Bronchial epithelial cell (primary cell): Measurements from ENCODE around the gene GFAP. TPM values are rescaled to one million over a fixed set of nuclear protein-coding genes. Genes with fewer than 3 reads are reported as not detected.

Source experiments
- DNase-seq: peaks from one replicate; pipeline ENCODE4 v3.0.0-alpha.2; 2010; ENCODE audit warnings: low read depth
- FAIRE-seq: peaks from 2 replicates; lab custom pipeline; 2011; peaks lifted over from hg19 to GRCh38; lab: Jason Lieb, UNC
- H3K27me3 ChIP-seq: 2 replicates; pipeline ENCODE4 v1.5.1; 2011; ENCODE audit warnings: low read length; ENCODE audit not compliant: control insufficient read depth, insufficient read depth
- H3K36me3 ChIP-seq: 2 replicates; pipeline ENCODE4 v1.5.1; 2011; ENCODE audit warnings: low read length; ENCODE audit not compliant: control insufficient read depth, insufficient read depth
- H3K4me3 ChIP-seq: 2 replicates; pipeline ENCODE4 v1.5.1; 2011; ENCODE audit warnings: mild to moderate bottlenecking, low read depth, low read length, control low read depth
- CTCF ChIP-seq: IDR thresholded peaks from 2 replicates; pipeline ENCODE4 v1.5.1; 2011; ENCODE audit warnings: mild to moderate bottlenecking, moderate library complexity, low read length, control low read depth, inconsistent platforms; ENCODE audit not compliant: insufficient read depth, severe bottlenecking
- total RNA-seq: library from RNA; depleted of rRNA; stranded (reverse); fragments of >200 nt; gene quantifications from 2 replicates; pipeline ENCODE4 v1.2.1, GENCODE V29; 2014

The GFAP gene
- total RNA-seq, 1 donor from 2014 or later: not detected

DNA sequence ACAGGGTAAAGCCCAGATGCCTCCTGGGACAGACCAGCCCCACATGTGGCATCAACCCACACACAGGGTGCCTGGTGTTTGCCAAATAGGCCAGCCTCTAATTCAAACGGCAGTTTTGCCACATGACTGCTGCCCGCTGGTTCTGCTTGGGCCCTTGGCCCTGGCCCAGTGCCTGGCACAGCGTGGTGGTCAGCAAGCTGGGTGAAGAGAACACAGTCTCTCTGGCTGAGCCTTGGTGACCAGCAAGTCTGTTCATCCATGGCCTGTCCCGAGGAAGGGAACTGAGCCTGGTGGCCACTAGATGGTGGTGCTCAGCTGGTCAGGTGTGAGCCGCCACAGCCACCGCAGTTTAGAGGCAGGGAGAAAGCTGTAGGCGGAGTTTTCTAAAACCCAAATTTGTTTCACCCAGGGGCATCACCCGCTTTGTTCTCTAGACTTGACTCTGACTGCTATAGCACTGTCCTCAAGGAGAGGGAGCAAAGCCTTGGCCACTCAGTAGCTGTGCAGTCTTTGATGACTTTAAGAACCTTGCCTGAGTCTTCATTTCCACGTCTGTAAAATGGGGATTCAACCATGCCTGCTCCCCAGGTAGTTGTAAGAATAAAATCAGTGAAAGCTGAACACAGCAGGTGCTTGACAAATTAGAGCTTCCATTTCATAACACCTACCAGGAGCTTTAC is 4.7 kb upstream of the GFAP start:
- FAIRE-seq: peak; percentile 66
- Histone ChIP-seq H3K36me3 (no peaks in the 10 kb centered on the region), H3K4me3 (no peak overlapping the region), H3K27me3 (no peaks in the 10 kb centered on the region)
- peak; percentile 90 for TF ChIP-seq CTCF
- DNase-seq: peak; percentile 70

- no peak for TF ChIP-seq CTCF
- DNase-seq (no peak), FAIRE-seq (no peak)
- Histone ChIP-seq H3K4me3 (no peak overlapping the region), H3K36me3 (no peaks in the 10 kb centered on the region), H3K27me3 (no peaks in the 10 kb centered on the region)
Observed at GRCh38 chr17:44919411-44919810, 4.1 kb upstream of the GFAP start.

DNA sequence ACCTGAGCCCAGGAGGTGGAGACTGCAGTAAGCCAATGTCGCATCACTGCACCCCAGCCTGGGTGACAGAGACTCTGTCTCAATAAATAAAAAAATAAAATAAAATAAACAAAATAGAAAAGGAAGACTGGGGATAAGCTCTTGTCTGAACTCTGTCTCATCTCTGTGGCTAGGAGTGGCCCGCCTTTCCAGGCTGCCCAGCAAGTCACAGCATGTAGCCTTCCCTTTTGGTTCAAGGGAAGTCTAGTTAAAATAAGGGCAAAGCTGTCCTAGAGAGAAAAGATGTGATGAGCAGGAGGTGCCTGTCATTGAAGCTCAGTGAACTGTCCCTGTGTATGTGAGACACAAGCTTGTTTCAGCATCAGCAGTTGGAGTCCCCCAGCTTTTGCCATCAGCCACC is 2.7 kb upstream of the GFAP start:
- TF ChIP-seq CTCF: no peak
- Histone ChIP-seq H3K4me3 (no peak overlapping the region), H3K36me3 (no peaks in the 10 kb centered on the region), H3K27me3 (no peaks in the 10 kb centered on the region)
- DNase-seq: peak; percentile 73
- peak; percentile 7 for FAIRE-seq

GRCh38 chr17:44917456-44917855 is 2.2 kb upstream of the GFAP start:
- TF ChIP-seq CTCF: no peak
- Histone ChIP-seq H3K36me3 (no peaks in the 10 kb centered on the region), H3K27me3 (no peaks in the 10 kb centered on the region), H3K4me3 (no peak overlapping the region)
- no peak for FAIRE-seq
- no peak for DNase-seq

DNA sequence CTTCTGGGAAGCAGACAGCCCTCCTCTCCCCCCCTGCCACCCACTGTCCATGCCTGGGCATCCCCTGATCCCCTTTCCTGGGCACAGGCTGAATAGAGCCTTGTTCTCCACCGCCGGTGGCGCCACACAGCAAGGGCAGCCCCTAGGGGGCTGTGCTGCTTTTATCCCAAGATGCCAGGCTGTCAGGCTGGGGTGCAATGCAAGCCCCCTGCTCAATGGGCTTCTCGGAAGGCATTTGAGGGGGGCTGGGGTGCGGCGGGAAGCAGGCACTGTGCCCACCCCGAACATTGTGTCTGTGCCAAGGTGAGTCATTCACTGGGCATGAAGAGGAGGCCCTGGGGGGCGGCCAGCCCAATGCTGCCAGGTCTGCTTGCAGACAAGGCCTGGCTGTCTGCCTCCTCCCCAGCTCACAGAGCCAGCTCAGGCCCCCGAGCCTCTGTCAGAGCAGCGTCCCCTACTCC is 1.5 kb upstream of the GFAP start:
- no peak for FAIRE-seq
- Histone ChIP-seq H3K4me3 (no peak overlapping the region), H3K27me3 (no peaks in the 10 kb centered on the region), H3K36me3 (no peaks in the 10 kb centered on the region)
- peak; percentile 33 for DNase-seq
- TF ChIP-seq CTCF: no peak
